GM18951 (cell line): ENCODE results near the gene TMC6.

Experiments used
- POLR2A ChIP-seq: IDR thresholded peaks from 4 replicates; pipeline ENCODE4 v1.6.1; 2011; ENCODE audit warnings: mild to moderate bottlenecking; ENCODE audit not compliant: insufficient read length, insufficient read depth; ENCODE audit errors: extremely low read depth
- in situ Hi-C: fragments of 300-500 bp; cut with MboI; formaldehyde crosslinking; loops from one replicate; pipeline ENCODE4 v1.12.0; 2022; ENCODE audit warnings: low sequenced_read_pairs, mixed read lengths, inconsistent platforms; ENCODE audit not compliant: unreplicated experiment

TMC6 gene

GRCh38 chr17:78127888-78128550, 536 bp downstream of the TMC6 start:
- in situ Hi-C loops, result no loop called here
- TF ChIP-seq POLR2A, result no peak

GRCh38 chr17:78127239-78127887, 1.2 kb downstream of the TMC6 start:
- in situ Hi-C loops, result no loop called here
- peak; percentile 79 for TF ChIP-seq POLR2A

GRCh38 chr17:78126895-78127238, 1.7 kb downstream of the TMC6 start:
- no peak for TF ChIP-seq POLR2A
- in situ Hi-C loops, result no loop called here

GRCh38 chr17:78125976-78126894, 2.3 kb downstream of the TMC6 start:
- TF ChIP-seq POLR2A, result peak; percentile 18
- in situ Hi-C loops, result no loop called here

- no peak for TF ChIP-seq POLR2A
- in situ Hi-C loops, result no loop called here
These were observed 3.2 kb downstream of the TMC6 start for GRCh38 chr17:78125138-78125913.

GRCh38 chr17:78124836-78125137, 3.8 kb downstream of the TMC6 start:
- in situ Hi-C loops, result no loop called here
- TF ChIP-seq POLR2A, result no peak

- peak; percentile 31 for TF ChIP-seq POLR2A
- in situ Hi-C loops, result no loop called here
These were observed 4.3 kb downstream of the TMC6 start for GRCh38 chr17:78124081-78124835.

GRCh38 chr17:78123258-78123929, 5.2 kb downstream of the TMC6 start:
- in situ Hi-C loops, result no loop called here
- no peak for TF ChIP-seq POLR2A

- TF ChIP-seq POLR2A, result no peak
- in situ Hi-C loops, result no loop called here
These were observed 5.7 kb downstream of the TMC6 start for GRCh38 chr17:78122931-78123249.

GRCh38 chr17:78122216-78122930, 6.2 kb downstream of the TMC6 start:
- no peak for TF ChIP-seq POLR2A
- in situ Hi-C loops, result no loop called here

- no peak for TF ChIP-seq POLR2A
These were observed 6.7 kb downstream of the TMC6 start for GRCh38 chr17:78121801-78122215.

More at GRCh38 chr17:78121801-78122215, 6.7 kb downstream of the TMC6 start:
- in situ Hi-C loops, result no loop called here
